Measurements from ENCODE around the gene CTBP2.

Gene CTBP2

GRCh38 chr10:125034675-125035074, 125.7 kb downstream of the CTBP2 start:
- no peak for DNase-seq

DNA sequence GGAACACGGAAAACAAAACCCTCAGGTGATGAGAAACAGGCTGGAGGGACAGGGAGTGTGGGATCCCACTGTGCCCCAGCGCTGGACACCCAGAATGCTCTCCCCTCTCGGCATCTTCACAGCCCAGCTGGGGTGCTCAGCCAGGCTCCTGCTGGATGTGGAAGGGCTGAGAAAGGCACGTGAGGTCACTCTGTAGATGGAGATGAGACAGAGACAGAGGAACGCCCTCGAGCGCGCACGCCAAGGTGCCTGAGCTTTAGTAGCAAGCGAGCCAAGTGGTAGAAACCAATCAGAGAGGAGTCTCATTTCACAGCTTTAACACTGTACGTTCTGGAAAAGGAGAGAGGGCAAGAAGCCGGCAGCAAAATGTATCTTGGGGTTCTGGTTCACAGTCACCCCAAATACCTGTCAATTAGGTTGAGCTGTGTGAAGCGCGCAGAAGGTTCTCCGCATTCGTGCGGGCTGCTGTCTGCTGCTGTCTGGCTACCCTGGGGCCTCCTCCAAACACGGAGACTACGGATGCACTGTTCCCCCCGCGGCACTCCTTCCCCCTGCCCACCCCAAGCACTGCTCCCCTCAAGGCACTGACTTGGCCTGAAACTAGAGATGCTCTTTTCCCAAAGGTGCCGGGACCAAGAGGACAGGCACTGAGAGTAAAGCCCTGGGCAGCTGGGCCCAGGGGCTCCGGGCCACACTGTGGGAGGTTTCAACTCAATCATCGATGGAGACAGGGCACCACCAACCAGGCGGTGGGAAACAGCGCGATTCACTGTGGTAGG, 127.0 kb downstream of the CTBP2 start:
- no peak for DNase-seq

GRCh38 chr10:125032474-125033020, 127.8 kb downstream of the CTBP2 start:
- no peak for DNase-seq

DNA sequence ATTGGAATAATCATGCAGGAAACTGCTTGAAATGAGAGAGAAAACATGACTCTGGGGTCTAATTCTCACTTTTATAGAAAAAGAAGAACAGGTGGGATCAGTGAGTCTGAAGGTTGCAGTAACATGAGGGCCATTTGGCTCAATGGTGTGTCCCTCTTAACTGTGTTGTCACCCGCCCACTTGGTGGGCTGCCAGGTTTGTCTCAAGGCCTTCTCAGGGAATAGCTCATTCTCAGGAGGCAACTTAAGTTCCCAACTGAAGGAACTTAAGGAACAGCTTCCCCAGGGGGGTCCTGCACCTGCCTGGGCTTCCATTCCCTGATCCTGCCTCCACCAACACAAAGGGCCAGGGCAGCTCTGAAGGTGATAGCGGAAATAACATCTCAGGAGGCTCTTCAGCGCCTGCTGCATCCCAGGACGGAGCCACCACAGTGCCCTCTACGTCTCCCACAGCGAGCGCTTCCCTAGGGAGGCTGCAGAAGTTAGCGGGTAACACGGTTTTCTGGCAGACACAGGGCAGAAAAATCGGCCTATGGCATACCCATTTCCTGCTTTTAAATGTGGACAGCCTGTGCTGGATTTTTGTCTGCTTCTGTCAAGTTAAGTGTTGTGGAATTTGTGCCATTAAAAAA, 129.7 kb downstream of the CTBP2 start:
- DNase-seq, result no peak

GRCh38 chr10:125029584-125030242, 130.7 kb downstream of the CTBP2 start:
- DNase-seq, result peak in 1 of 2 experiments; percentile 11

DNA sequence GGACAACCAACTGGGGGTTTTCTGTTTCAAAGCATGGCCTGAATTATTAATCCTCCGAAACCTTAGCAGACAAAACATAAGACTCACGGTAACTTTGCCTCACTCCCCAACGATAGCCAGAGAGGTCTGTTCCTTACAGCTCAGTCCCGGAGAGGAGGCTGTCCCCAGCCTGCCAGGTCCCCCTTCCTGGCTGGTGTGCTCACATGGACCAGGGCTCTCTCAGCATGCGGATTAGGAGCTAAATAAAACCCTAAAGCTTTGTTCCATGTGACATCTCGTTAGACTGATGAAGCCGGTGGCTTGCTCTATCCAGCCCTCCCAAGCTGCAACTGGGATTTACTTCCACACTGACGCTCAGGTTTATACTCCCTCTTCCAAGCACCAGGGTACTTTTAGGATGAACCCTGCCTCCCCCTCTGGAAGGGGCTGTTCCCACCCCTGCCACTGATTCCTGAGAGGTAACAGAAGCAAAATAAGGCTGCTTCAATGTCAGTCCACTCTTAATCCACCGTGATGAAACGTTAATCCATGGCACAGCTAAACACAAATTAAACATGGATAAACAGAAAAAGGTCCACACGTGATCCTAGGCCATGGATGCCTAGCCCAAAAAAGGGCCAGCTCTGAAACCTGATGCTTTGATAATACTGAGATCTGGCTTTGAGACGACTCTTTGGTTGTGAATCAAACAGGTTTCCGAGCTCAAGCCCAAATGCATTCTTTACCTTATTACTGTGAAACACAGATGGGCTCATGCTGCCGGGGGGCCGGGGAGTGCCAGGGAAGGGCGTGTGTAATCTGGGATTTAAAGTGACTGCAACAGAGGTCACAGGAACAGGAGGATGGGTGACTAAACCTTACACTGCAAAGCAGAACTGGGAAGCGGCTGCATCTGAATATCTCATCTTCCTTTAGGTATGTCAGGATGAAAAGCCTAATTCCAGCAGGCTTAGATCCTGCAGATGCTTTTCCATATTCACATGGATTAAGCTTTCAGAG, 132.2 kb downstream of the CTBP2 start:
- no peak for DNase-seq

GRCh38 chr10:125026974-125027735, 133.2 kb downstream of the CTBP2 start:
- no peak for DNase-seq

DNA sequence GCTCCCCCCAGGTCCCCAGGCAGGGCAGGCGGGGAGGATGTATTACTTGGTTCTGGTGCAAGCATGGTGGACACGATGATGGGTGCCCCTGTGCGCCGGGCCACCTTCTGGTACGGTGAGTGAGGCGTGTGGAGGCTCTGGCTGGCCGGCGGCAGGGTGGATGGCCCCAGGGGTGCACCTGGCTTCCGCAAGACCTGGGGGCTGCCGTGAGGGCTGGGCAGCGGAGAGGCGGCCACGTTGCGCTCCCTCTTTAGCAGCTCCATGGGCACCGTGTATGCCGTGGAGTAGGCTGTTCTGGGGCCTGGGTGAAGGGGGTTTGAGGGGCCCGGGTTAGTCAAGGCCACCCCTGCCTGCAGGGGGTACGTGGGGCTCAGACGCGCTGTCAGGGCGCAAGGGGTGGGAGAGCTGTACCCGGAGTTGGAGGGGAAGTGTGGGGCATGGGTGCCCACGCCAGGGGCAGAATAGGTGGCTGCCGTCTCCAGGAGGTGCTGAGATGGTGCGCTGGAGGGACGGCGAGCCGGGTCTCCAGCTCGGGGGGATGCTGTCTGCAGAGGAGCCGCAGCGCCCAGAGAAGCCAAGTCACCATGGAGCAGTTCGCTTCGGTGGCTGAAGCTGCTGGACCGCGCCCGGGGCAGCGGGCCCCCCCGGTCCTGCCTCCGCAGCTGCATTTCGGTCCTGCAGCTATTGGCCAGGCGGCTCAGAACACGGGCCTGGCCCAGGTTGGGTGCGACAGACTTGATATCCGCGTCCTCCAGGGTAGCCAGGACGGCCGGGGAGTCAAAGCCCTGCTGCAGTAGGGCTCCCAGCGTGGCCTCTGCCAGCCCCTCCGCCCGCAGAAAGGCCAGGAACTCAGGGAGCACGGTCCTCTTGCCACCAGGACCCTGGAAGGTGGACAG, 134.1 kb downstream of the CTBP2 start:
- no peak for DNase-seq

DNA sequence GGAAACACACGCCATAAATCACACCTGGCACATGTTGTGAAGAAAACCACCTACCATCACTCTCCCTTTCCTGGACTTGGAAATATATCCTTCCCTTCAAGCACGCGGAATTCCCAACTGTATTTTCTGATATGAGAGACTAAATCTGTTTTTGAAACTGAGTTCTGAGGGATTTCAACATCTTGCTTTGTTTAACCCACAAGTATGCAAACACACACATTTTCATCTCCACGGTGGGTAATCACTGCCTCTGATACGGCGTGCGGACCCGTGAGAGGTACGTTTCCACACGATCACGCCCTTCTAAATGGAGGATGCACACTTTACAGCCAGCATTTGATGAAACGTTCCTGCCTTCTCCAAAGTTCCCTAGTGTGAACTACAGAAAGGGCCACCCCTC, 135.0 kb downstream of the CTBP2 start:
- no peak for DNase-seq

DNA sequence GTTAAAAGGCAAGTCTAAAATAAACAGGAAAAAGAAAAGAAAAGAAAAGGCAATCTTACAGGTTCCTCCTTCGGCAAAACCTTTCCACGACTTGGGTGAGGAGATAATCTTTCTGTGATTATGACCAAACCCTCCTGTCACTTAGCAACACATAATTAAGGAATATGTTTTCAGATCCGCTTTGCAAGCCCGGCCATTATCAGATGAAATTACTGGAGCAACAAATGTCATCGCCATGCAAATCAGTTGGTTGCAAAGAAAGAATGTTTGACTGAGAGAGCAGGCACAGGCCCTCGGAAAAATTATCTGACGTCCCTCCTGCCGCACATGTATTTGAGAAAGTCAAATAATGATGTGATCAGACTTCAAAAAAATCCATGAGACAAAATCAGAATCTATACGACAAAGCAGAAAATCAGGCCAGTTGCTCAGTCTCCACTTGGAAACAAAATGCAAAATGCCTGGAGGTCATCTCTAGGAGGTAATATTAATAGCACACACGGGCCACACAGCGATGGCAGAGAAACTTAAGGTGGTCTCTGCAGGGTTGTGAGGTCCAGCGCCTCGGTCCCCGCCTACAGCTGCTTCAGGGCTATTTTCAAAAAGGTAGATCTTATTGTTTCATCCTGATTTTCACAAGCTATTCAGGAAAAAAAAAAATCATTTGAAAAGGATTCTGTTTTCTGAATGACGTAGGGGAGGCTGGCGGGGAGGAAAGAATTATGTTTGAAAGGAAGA, 135.7 kb downstream of the CTBP2 start:
- DNase-seq, result peak; percentile 68 to 79

DNA sequence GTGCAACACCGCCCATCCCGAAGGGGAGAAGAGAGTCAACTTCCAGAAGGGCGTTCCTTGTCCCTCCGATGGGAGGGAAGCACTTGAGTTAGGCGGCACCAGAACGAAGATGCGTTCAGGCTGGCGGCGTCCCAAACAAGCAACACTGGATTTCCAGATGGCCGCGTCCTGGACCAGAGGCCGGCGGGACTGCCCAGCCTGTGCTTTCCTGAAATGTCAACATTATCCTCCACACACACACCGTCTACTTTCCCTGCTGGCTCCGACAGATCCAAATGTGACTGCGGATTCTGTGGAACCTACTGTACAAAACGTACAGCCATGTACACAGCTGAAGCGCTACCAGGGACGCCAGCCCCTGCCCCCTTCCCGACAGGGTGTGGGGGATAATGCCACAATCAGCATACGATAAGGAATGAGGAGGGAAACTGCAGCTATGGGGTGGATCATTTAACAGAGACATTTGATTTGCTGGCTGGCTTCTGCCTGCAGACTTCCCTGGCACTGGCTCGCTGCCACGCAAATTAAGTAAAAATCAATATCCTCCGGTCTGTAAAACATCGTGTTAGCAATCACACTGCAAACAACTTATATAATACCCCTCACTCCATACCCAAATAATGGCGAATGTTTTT, 136.4 kb downstream of the CTBP2 start:
- peak; percentile 68 to 80 for DNase-seq

DNA sequence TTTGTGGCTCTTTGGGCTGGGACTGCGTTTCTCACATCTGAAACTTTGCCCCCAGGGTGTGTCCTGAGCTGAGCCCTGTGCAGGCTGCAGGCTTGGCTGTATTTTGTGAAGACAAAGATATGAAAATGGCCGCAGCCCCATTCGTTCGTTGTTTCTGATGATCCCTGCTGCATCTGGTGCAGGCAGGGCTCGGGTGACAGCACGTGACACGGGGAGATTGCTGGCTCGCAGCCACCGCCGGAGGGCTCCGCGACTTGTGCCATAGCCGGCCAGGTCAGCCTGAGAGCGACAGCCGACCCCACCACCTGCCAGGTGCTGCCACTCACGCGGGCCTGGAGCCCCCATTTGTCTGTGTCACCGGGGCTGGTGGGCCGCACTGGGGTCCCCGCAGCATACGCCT, 137.1 kb downstream of the CTBP2 start:
- peak; percentile 54 to 71 for DNase-seq

- DNase-seq, result no peak
These were observed 137.7 kb downstream of the CTBP2 start for GRCh38 chr10:125022671-125023070.

DNA sequence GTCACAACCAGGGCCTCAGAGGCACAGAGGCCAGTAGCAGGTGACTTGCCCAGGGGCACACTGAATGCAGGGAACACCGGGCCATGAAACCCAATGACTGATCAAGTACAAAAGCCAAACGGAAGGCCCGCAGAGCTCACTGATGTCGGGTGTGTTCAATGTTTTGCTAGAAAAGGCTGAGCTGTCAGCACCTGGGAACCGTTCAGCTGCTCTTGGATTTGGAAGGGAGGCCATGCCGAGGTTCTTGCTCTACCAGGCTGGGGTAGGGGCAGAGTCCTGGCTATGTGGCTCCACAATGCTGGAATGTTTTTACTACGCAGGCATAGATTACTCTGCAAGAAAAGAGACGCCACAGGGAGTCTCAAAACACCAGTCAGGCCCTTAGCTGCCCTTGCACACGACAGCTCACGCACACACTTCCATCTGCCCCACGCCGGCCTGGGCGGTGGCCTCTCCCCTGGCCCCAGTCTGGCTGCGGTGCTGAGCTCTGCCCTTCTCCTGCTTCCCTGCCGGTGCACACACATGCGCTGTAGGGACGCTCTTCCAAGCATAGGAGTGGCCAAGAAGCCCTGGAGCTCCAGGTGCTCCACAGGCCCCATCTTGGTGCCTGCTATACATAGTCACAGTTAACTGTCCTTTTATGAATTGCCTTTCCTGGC, 138.5 kb downstream of the CTBP2 start:
- DNase-seq, result no peak

GRCh38 chr10:125020871-125021270, 139.5 kb downstream of the CTBP2 start:
- no peak for DNase-seq

- no peak for DNase-seq
These were observed 140.0 kb downstream of the CTBP2 start for GRCh38 chr10:125020386-125020785.

- no peak for DNase-seq
These were observed 141.7 kb downstream of the CTBP2 start for GRCh38 chr10:125018576-125019143.

DNA sequence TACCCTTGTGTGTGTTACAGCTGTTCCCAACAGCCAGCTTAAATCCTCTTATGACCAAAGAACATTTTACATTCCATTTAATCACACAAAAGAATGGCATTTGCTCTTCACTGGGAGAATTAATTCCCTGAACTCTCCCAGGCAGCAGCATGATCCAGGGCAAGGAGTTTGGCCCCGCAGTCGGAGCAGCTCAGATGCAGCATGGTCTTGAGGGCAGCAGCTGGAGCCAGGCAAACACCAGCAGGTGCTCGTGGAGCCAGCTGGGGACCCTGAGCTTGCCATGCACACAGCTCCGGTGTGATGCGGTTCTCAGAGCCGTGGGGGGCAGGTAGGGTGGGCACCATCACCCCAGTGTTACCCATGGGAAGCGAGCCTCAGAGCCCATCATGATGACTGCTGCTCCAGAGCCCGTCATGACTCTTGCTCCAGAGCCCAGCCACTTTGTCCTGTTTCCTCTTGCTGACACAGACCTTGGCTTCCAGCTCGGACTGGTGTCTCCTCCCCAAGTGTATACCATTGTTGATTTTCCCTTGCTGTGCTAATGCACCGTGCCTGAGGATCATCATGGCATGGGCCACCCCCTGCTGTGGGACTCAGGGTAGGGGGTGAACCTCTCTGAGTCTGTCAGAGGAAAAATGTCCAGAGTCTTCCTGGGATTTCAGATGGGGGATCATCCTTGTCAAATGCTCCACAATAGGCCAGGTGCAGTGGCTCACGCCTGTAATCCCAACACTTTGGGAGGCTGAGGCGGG, 142.6 kb downstream of the CTBP2 start:
- peak; percentile 29 to 63 for DNase-seq
